ENCODE results near the gene GTPBP3. TPM values are rescaled to one million over a fixed set of nuclear protein-coding genes. Genes with fewer than 3 reads are reported as not detected.

GTPBP3 gene
- total and polyA plus RNA-seq, 9 of the 15 experiments (the other 6 are each of a cell fraction or from before 2014, with no cell fraction given), result 4.9 to 124 (median 22.6) TPM

DNA sequence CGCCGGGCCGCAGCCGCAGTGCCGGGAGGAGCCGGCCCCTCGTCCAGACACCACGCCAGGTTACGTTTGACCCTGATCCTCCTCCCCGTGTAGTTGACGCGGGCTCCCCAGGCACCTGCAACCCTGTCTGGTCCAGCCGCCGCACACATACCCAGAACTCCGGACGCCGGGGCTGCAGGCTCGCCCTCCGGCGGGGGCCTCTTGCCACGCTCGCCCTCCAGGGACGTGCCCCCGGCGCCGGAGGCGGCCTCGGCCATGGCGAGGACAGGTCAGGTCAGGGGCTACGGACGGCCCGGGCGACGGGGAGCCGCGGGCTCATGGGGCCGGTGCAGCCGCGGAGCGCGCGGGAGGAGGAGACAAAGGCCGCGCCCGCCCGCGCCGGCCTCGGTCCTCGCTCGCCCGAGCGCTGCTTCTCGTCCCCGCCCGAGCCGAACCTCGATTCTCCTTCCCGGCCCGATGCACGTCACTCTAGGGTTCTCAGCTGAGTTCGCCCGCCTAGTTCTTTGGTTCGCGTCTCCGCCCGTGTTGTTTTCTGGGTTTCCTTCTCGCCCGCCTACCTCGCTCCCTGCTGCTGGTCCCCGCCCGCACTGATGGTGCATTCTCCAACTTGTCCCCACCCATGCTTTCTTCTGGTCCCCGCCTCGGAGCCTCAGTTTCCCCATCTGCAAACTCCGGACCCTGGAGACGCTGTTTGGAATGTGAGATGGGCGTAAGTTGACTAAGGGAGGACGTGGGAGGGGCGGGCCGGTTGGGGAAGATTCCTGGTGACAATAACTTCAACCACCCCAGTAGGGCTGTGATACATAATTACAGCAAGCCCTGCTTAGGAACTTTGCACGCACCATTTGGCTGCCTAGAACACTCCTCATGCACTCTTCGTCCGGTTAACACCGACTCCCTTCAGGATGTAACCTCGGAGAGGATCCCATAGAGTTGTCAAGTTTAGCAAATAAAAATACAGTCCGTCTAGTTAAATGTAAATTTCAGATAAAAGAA, 2.6 kb upstream of the GTPBP3 start, which contains the start of gene ANO8 (continued):
- TF ChIP-seq DIDO1 (tag; IDR thresholded peaks at IDR 0.05; ENCODE audit: low read depth) (no peak), PREB (CRISPR knock-in tag; IDR thresholded peaks at IDR 0.05) (no peak), HINFP (tag; conservative IDR thresholded peaks at IDR 0.05; ENCODE audit: low read depth) (peak; percentile 99), MBD1 (CRISPR knock-in tag; IDR thresholded peaks at IDR 0.05) (no peak), ZNF778 (CRISPR knock-in tag; IDR thresholded peaks at IDR 0.05) (no peak), EZH2 (IDR thresholded peaks at IDR 0.05; ENCODE audit: borderline replicate concordance, low read depth, low read length) (no peak), FOXK2 (conservative IDR thresholded peaks at IDR 0.05 in 1 of 2, IDR thresholded peaks at IDR 0.05 in 1 of 2; ENCODE audit: low read depth in 2 of 2) (peak; percentile 89 to 91), RAD21 (CRISPR knock-in tag; conservative IDR thresholded peaks at IDR 0.05 in 1 of 2, IDR thresholded peaks at IDR 0.05 in 1 of 2) (peak in 1 of 2 experiments; percentile 23; a peak in 1 of 4 replicates), MCM5 (IDR thresholded peaks at IDR 0.05; ENCODE audit: low read depth) (no peak), FOS (IDR thresholded peaks at IDR 0.05; ENCODE audit: extremely low read depth, insufficient read length) (no peak), ZNF384 (IDR thresholded peaks at IDR 0.05; ENCODE audit: low read depth, low read length) (peak; percentile 51; the same call in 1 of the 2 replicates), POU5F1 (IDR thresholded peaks at IDR 0.05; ENCODE audit: borderline replicate concordance, low read depth, low read length, partially characterized antibody) (no peak), ZNF212 (CRISPR knock-in tag; IDR thresholded peaks at IDR 0.05) (no peak), SMARCA4 (IDR thresholded peaks at IDR 0.05) (no peak), FOXM1 (IDR thresholded peaks at IDR 0.05; ENCODE audit: low read depth) (peak; percentile 85), FOXM1 (CRISPR knock-in tag; IDR thresholded peaks at IDR 0.05; ENCODE audit: low read depth) (no peak), HDAC2 (IDR thresholded peaks at IDR 0.05) (peak; percentile 72), EGR1 (conservative IDR thresholded peaks at IDR 0.05) (peak; percentile 46), NCOA6 (IDR thresholded peaks at IDR 0.05) (no peak), MECOM (CRISPR knock-in tag; IDR thresholded peaks at IDR 0.05) (no peak)
- TF ChIP-seq, protein P1, sequence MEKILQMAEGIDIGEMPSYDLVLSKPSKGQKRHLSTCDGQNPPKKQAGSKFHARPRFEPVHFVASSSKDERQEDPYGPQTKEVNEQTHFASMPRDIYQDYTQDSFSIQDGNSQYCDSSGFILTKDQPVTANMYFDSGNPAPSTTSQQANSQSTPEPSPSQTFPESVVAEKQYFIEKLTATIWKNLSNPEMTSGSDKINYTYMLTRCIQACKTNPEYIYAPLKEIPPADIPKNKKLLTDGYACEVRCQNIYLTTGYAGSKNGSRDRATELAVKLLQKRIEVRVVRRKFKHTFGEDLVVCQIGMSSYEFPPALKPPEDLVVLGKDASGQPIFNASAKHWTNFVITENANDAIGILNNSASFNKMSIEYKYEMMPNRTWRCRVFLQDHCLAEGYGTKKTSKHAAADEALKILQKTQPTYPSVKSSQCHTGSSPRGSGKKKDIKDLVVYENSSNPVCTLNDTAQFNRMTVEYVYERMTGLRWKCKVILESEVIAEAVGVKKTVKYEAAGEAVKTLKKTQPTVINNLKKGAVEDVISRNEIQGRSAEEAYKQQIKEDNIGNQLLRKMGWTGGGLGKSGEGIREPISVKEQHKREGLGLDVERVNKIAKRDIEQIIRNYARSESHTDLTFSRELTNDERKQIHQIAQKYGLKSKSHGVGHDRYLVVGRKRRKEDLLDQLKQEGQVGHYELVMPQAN (IDR thresholded peaks at IDR 0.05; ENCODE audit: borderline replicate concordance), result no peak
